WI38 (cell line): ENCODE measurements around the gene GFRA4.
"Not testable (repeated sequence)": the region's sequence is repeated elsewhere in the genome, so short reads cannot be mapped to it uniquely, and the experiment has no call there.

Experiments used
- H3K4me3 ChIP-seq: 2 replicates; pipeline ENCODE4 v1.5.1; 2011; ENCODE audit warnings: low read depth, mild to moderate bottlenecking, control low read depth, low read length
- CTCF ChIP-seq: IDR thresholded peaks from 2 replicates; pipeline ENCODE4 v1.5.1; 2012; ENCODE audit warnings: low read depth, mild to moderate bottlenecking, control low read depth, low read length

The GFRA4 gene

GRCh38 chr20:3627476-3627875, 35.7 kb downstream of the GFRA4 start:
- no peak overlapping the region for H3K4me3 ChIP-seq
- no peak for TF ChIP-seq CTCF

GRCh38 chr20:3622406-3622805, 40.8 kb downstream of the GFRA4 start:
- no peak overlapping the region for H3K4me3 ChIP-seq
- TF ChIP-seq CTCF: no peak

- TF ChIP-seq CTCF: no peak
- no peak overlapping the region for H3K4me3 ChIP-seq
Observed at GRCh38 chr20:3621111-3621510, 42.1 kb downstream of the GFRA4 start.

- H3K4me3 ChIP-seq: no peak overlapping the region
- TF ChIP-seq CTCF: no peak
Observed at GRCh38 chr20:3616250-3616649, 46.9 kb downstream of the GFRA4 start.

GRCh38 chr20:3615171-3615840, 47.9 kb downstream of the GFRA4 start:
- not testable (repeated sequence) for H3K4me3 ChIP-seq

GRCh38 chr20:3614466-3614865, 48.7 kb downstream of the GFRA4 start:
- no peak overlapping the region for H3K4me3 ChIP-seq
- TF ChIP-seq CTCF: no peak

GRCh38 chr20:3613821-3614440, 49.3 kb downstream of the GFRA4 start:
- H3K4me3 ChIP-seq: no peak overlapping the region
- TF ChIP-seq CTCF: no peak
